Activated T-cell treated with anti-CD3 and anti-CD28 coated beads, Interleukin-2, amount 50 U/mL, for 72 hours (primary cell): ENCODE measurements around the gene PKHD1. TPM values are rescaled to one million over a fixed set of nuclear protein-coding genes. Genes with fewer than 3 reads are reported as not detected.

Experiments
- ATAC-seq, 2 donors: fragments of 150-1000 bp; cut with Tn5 transposase; replicated peaks in 1 of 2; 2 replicates each; pipeline ENCODE4 v1.10.0; 2021; ENCODE audit warnings: moderate library complexity in 2 of 2, mild to moderate bottlenecking in 1 of 2
- DNase-seq, 2 donors: peaks; one replicate each; pipeline ENCODE4 v3.0.0; 2021 to 2022; ENCODE audit warnings: mixed read lengths in 1 of 2
- H3K27ac Mint-ChIP-seq: one replicate; pipeline ENCODE4 v1.8.0; 2022; ENCODE audit warnings: mild to moderate bottlenecking, moderate library complexity, mixed read lengths
- H3K27me3 Mint-ChIP-seq: one replicate; pipeline ENCODE4 v1.8.0; 2022; ENCODE audit warnings: low read depth, mixed read lengths
- H3K36me3 Mint-ChIP-seq, 2 donors: one replicate each; pipeline ENCODE4 v1.8.0; 2022; ENCODE audit warnings: mixed read lengths in 2 of 2, mild to moderate bottlenecking in 1 of 2; ENCODE audit not compliant: insufficient read depth in 2 of 2
- H3K4me1 Mint-ChIP-seq: one replicate; pipeline ENCODE4 v1.8.0; 2022; ENCODE audit warnings: low read depth, mixed read lengths
- H3K4me3 Mint-ChIP-seq, 2 donors: one replicate each; pipeline ENCODE4 v1.8.0; 2022; ENCODE audit warnings: mild to moderate bottlenecking in 2 of 2, mixed read lengths in 2 of 2, moderate library complexity in 2 of 2
- H3K9me3 Mint-ChIP-seq, 2 donors: one replicate each; pipeline ENCODE4 v1.8.0; 2022; ENCODE audit warnings: mixed read lengths in 2 of 2
- total RNA-seq, 2 donors: library from RNA; stranded (reverse); gene quantifications; one replicate each; pipeline ENCODE4 v1.2.3, GENCODE V29; 2022

The PKHD1 gene
- total RNA-seq, 2 donors from 2014 or later, result 0.02 TPM

DNA sequence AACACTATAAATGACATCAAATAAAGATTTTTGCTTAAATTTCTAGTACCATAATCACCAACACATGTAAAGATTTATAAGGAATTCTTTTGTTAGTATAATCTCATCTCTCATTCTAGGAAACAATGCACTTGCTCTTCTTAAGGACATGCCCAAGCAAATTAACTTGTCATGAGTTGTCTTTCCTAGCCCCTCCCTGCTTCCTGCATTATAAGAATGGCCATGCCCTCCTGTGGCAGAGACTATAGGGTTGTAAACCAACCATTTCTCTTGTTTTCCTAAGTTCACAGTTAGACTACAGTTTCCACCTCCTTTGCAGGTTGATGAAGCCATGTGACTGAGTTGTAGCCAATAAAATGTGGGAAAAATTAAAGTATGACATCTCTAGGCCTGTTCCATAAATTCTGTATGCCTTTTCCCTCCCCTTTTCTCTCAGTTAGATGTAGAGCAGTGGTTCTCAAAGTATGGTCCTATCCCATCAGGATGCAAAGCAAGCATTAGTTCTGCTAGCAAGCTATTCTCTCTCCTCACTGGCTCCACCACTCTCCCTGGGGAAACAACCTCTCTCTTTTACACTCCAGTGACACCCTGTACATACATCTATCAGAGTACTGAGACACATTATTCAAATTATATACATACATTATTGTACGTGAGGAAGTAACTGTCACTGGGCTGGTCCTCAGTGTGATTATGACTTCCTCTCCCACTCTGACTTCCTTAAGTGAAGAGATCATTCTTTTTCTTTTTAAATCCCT, 295.0 kb downstream of the PKHD1 start:
- H3K4me1 Mint-ChIP-seq, result no peaks in the 10 kb centered on the region
- H3K27me3 Mint-ChIP-seq, result no peaks in the 10 kb centered on the region
- H3K4me3 Mint-ChIP-seq, result no peak overlapping the region
- H3K36me3 Mint-ChIP-seq, result no peaks in the 10 kb centered on the region
- H3K9me3 Mint-ChIP-seq, result peaks cover 4 to 9% of the 10 kb centered on the region in 2 donors
- no peak for ATAC-seq
- no peak overlapping the region for H3K27ac Mint-ChIP-seq
- no peak for DNase-seq

DNA sequence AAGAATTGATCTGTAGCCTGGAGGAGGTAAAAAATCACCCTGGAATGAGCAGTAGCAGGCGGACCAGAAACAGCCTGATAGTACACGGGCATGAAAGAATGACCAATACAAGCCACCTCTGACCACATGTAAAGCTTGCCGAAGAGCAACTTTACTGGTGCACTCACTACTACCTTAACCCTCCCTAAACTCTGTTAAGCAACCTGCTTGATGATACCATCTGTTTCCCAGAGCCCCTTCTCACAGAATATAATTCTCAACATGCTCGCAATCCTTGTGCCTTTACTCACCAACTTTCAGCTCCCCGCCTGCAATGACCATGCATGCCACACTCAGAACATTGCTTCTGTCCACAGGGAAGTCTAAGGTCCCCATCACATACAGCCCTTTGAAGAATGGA, 296.5 kb downstream of the PKHD1 start:
- H3K36me3 Mint-ChIP-seq, result no peaks in the 10 kb centered on the region

DNA sequence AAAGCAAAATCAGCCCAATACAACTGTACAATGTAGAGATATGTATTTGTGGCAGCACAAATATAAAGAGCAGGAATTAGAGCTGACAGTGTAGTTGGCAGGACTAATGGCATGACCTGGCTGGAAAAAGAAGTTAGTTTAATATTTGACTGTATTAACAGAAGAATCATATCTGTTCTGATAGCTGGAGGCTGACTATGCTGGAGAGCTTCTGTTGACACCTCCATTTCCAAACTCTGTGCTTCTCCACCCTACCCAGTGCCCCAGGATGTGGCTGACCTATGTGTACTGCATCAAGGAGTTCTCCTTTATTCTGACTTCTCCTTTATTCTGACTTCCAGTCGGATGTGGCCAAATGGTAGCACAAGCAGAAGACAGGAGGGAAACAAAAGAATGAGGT, 299.3 kb downstream of the PKHD1 start:
- no peak for DNase-seq
- Mint-ChIP-seq H3K36me3 (no peaks in the 10 kb centered on the region), H3K4me1 (no peaks in the 10 kb centered on the region), H3K9me3 (peaks cover 0 to 3% of the 10 kb centered on the region in 2 donors), H3K27ac (no peak overlapping the region), H3K4me3 (no peak overlapping the region), H3K27me3 (no peaks in the 10 kb centered on the region)
- no peak for ATAC-seq

More for the DNA sequence above, 296.5 kb downstream of the PKHD1 start:
- ATAC-seq (no peak), DNase-seq (no peak)
- H3K4me3 Mint-ChIP-seq, result no peak overlapping the region
- no peaks in the 10 kb centered on the region for H3K4me1 Mint-ChIP-seq
- H3K27me3 Mint-ChIP-seq, result no peaks in the 10 kb centered on the region
- H3K27ac Mint-ChIP-seq, result no peak overlapping the region
- peaks cover 6 to 7% of the 10 kb centered on the region in 2 donors for H3K9me3 Mint-ChIP-seq

DNA sequence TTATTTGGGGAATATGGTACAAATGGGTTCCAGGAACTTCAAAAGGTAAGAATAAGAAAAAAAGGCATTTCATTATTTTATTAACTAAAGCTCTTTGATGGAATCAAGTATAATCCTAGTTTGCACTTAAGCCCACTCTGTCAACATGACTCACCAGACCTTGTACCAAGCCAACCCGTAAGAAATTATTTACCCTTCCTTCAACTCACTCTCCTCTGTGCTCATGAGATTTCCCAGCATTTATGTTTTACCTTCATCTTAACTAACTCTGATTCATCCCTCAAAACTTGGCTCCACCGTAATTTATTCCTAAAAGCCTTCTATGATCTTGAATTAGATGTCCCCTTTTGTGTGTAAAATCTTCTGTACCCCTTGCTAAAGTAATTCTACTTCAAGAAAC, 308.7 kb downstream of the PKHD1 start:
- Mint-ChIP-seq H3K36me3 (no peaks in the 10 kb centered on the region), H3K27ac (no peak overlapping the region), H3K27me3 (no peaks in the 10 kb centered on the region), H3K4me1 (no peaks in the 10 kb centered on the region), H3K9me3 (no peaks in the 10 kb centered on the region), H3K4me3 (no peak overlapping the region)
- DNase-seq, result no peak
- no peak for ATAC-seq

DNA sequence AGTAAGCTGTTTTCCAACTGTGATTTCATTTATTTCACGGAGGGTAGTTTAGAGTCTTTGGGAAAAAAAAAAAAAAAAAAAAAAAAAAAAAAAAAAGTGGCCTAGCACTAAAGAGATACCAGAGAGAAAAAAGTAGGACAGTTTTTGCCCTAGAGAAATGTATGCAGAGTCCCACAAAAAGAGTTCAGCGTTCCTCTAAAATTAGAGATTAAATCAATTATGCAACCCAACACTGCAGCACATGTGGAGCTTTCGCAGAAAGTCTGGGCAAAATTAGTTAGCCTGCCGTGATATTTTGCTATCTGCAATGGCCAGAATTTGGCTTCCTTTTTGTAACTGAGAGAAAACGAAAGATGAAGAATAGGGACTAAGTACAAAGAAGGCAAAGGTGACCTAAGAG, 309.8 kb downstream of the PKHD1 start:
- no peak overlapping the region for H3K27ac Mint-ChIP-seq
- H3K9me3 Mint-ChIP-seq, result no peaks in the 10 kb centered on the region
- H3K36me3 Mint-ChIP-seq, result no peaks in the 10 kb centered on the region
- no peaks in the 10 kb centered on the region for H3K4me1 Mint-ChIP-seq
- no peak overlapping the region for H3K4me3 Mint-ChIP-seq
- ATAC-seq, result no peak
- no peak for DNase-seq
- no peaks in the 10 kb centered on the region for H3K27me3 Mint-ChIP-seq

DNA sequence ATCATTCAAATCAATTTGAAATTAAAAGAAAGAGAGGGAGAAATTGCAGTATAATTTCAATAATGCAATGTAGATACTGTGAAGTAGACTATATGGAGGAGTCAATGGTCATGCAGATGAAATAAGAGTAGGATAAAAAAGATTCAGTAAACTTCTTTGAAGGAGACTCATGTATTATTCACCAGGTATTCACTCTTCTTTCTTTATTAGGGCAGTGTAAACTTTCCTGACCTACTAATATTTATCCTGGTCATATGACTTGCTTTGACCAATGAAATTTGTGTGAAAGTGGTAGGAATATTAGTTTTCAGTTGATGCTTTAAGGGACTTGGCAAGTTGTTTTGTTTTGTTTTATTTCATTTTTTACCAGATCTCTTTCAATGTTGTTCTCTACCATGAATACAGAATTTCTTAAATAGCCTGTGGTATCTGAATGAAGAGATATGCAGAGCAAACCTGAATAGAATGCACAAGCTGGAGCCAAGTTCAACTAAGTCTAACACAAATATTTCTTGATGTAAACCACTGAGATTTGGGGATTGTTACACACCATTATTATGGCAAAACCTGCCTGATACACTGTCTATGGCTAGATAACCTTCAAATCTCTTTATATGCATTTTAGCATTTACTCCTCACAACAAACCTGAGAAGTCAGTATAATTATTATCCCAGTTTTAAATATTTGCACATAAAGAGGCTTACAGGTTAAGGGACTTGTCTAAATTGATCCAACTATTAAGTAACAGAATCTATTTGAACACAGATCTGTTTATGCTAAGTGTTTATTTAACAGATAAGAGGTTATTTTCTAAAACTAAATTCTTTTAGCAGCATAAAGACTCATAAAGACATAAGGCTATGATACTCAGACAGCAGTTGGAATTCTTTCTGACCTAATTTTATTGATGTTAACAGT, 311.2 kb downstream of the PKHD1 start:
- Mint-ChIP-seq H3K36me3 (no peaks in the 10 kb centered on the region), H3K27ac (no peak overlapping the region), H3K4me1 (no peaks in the 10 kb centered on the region), H3K4me3 (no peak overlapping the region), H3K27me3 (no peaks in the 10 kb centered on the region), H3K9me3 (no peaks in the 10 kb centered on the region)
- ATAC-seq, result no peak
- no peak for DNase-seq

DNA sequence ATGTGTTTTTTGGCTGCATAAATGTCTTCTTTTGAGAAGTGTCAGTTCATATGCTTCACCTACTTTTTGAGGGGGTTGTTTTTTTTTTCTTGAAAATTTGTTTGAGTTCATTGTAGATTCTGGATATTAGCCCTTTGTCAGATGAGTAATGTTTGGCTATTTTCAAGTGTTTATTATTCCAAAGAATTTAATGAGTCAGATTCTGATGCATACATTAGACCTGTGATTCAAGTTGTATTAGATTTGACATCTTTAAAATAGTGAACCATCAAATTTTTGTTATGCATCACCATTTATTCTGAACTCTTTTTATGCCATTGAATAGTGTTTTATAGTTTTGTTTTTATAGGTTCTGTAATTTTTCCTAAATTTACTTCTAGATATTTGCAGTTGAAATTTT, 319.3 kb downstream of the PKHD1 start:
- Mint-ChIP-seq H3K27me3 (no peaks in the 10 kb centered on the region), H3K27ac (no peak overlapping the region), H3K4me3 (no peak overlapping the region), H3K36me3 (no peaks in the 10 kb centered on the region), H3K4me1 (no peaks in the 10 kb centered on the region), H3K9me3 (peaks cover 11 to 13% of the 10 kb centered on the region in 2 donors)
- no peak for ATAC-seq
- no peak for DNase-seq

DNA sequence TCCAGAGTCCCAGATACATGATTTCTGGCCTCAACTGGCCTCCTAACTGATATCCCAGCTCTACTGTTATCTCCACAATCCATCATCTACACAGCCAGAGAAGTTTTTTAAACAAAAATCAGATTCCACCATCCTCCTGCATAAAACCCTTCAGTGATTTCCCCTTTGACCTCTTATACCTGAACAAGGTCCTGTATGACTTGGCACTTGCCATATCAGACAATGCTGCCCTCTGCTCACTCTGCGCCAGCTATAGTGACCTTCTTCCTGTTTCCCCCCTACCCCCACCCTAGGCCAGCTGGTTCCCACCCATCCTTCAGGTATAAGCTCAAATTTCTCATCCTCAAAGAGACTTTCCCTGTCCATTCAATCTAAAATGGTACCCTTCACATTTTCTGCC, 322.2 kb downstream of the PKHD1 start:
- no peaks in the 10 kb centered on the region for H3K36me3 Mint-ChIP-seq
- H3K27me3 Mint-ChIP-seq, result no peaks in the 10 kb centered on the region
- H3K27ac Mint-ChIP-seq, result no peak overlapping the region
- H3K9me3 Mint-ChIP-seq, result peaks cover 13 to 15% of the 10 kb centered on the region in 2 donors
- no peak overlapping the region for H3K4me3 Mint-ChIP-seq
- ATAC-seq (no peak), DNase-seq (no peak)
- H3K4me1 Mint-ChIP-seq, result no peaks in the 10 kb centered on the region

DNA sequence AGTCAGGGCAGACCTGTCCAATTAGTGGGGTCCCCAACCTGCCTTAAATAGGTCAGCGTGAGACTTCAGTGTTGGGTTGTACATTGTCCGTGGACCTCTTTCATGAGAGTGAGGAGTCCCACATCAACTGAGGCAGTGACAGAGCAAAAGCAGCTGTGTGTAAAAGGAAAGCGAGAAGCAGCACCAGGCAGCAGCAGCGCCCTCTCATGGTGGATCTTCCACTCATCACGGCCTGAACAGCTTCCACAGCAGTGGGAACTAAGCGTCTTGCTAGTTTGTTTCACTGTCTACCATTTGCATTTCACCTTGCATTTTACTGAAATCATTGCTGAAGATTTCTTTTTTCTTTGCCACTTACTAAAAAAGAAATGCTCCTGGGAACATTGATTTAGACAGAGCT, 333.8 kb downstream of the PKHD1 start:
- no peaks in the 10 kb centered on the region for H3K36me3 Mint-ChIP-seq
- no peaks in the 10 kb centered on the region for H3K4me1 Mint-ChIP-seq
- no peaks in the 10 kb centered on the region for H3K27me3 Mint-ChIP-seq
- H3K27ac Mint-ChIP-seq, result no peak overlapping the region
- ATAC-seq (no peak), DNase-seq (peak in 1 of 2 donors; percentile 1)
- H3K4me3 Mint-ChIP-seq, result no peak overlapping the region
- peaks cover 0 to 1% of the 10 kb centered on the region in 2 donors for H3K9me3 Mint-ChIP-seq

DNA sequence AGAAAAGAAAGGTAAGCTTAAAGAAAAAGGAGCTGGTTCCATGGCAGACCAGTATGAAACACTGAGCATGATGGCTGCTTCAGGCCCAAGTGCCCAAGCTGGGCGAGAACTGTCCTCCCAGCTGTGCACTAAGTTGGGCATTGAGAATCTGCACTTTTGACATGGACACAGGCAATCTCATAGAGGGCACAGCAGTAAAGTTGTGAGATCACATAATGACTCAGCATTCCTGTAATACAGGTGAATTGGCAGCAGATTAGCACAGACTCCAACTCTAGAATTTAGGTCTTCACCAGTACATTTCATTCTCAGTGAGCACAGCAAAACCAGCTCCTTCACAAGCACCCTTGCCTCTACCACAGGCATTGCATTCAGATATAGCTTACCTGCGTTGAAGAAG, 343.4 kb downstream of the PKHD1 start:
- no peaks in the 10 kb centered on the region for H3K36me3 Mint-ChIP-seq

DNA sequence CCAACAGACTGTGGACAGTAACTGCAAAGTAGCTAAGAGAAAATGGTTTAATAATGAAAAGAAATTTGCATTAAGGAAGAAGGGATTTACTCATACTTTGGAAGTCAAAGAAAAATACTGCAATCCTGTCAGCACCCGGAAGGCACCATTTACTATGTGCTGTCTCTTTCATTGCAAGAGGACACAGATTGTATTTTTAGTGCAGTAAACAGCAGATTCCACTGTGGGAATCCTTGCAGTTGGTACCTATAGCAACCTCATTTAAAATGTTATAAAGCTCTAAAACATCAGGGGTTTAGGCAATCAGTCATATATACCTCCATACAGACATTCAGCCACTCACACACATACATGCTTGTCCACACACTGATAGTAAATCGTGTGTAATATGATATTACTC, 346.8 kb downstream of the PKHD1 start:
- Mint-ChIP-seq H3K4me1 (no peaks in the 10 kb centered on the region), H3K27me3 (no peaks in the 10 kb centered on the region), H3K36me3 (no peaks in the 10 kb centered on the region), H3K9me3 (peaks cover 0 to 2% of the 10 kb centered on the region in 2 donors), H3K27ac (no peak overlapping the region), H3K4me3 (no peak overlapping the region)
- no peak for DNase-seq
- no peak for ATAC-seq

More for the DNA sequence above, 343.4 kb downstream of the PKHD1 start:
- Mint-ChIP-seq H3K27me3 (no peaks in the 10 kb centered on the region), H3K27ac (no peak overlapping the region), H3K9me3 (peaks cover 0 to 2% of the 10 kb centered on the region in 2 donors), H3K4me1 (no peaks in the 10 kb centered on the region), H3K4me3 (no peak overlapping the region)
- ATAC-seq (no peak), DNase-seq (no peak)

DNA sequence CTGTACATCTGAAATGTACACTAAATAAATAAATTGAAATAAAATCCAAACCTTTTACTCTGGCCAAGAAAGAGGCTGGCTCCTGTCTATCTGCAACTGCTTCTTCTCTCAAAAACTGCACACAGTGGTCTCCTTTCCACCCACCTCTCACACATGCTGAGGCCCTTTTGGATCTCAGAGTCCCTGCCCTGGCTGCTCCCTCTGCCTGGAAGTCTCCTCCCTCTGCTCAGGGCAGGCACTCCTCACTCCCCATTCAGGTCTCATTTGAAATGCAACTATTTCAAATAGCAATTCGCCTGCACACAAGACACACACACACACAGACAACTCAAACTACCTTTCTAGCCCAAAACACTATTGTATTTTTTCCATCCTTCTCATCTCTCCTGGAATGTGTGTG, 348.8 kb downstream of the PKHD1 start:
- Mint-ChIP-seq H3K27ac (no peak overlapping the region), H3K9me3 (peaks cover 0 to 2% of the 10 kb centered on the region in 2 donors), H3K36me3 (no peaks in the 10 kb centered on the region), H3K27me3 (no peaks in the 10 kb centered on the region), H3K4me1 (no peaks in the 10 kb centered on the region), H3K4me3 (no peak overlapping the region)
- ATAC-seq, result no peak
- DNase-seq, result no peak

DNA sequence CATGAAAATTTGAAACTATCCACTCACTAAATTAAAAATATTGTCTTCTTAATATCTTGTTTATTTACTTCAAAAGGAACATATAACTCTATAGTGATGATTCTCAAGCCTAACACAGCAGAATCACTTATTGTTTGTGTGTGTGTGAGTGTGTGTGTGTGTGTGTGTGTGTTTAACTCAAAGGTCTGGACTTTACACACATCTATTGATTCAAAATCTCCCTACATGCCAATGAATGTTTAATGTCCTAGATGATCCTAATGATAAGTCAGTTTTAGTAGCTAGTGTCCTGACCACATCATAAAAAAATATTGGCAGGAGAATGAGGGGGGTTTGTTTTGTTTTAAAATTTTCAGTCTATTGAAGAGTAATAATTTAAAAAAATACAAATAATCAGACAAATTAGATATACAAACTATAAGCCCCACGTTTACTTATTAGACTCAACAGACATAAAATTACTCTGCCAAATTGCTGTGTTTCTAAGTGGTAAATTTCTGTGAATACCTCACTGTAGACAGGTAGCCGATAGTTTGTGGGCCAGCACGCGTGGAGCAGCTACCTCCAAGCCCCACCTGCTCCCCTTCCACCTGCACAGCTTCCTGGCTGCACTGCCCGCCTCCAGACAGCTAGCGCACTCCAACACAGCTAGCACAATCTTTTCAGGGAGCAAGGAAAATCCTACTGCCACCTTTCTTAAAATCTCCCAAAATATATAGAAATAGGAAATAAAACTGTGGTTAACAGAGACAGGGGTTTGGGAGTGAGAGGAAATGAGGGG, 349.6 kb downstream of the PKHD1 start:
- H3K9me3 Mint-ChIP-seq, result peaks cover 0 to 3% of the 10 kb centered on the region in 2 donors
- H3K27ac Mint-ChIP-seq, result no peak overlapping the region
- no peaks in the 10 kb centered on the region for H3K4me1 Mint-ChIP-seq
- DNase-seq (no peak), ATAC-seq (no peak)
- no peaks in the 10 kb centered on the region for H3K27me3 Mint-ChIP-seq
- no peaks in the 10 kb centered on the region for H3K36me3 Mint-ChIP-seq
- no peak overlapping the region for H3K4me3 Mint-ChIP-seq
